GM12801 (cell line): Measurements from ENCODE around the gene SV2B.

Source experiments
- CTCF ChIP-seq: IDR thresholded peaks from one replicate; pipeline ENCODE4 v1.5.1; 2011; ENCODE audit warnings: control low read depth; ENCODE audit not compliant: insufficient read length; ENCODE audit errors: extremely low read depth

Gene SV2B

GRCh38 chr15:91209318-91209717 is 109.3 kb downstream of the SV2B start:
- no peak for TF ChIP-seq CTCF

GRCh38 chr15:91209726-91210125 is 109.7 kb downstream of the SV2B start:
- TF ChIP-seq CTCF: no peak

GRCh38 chr15:91214675-91215590 is 114.9 kb downstream of the SV2B start:
- TF ChIP-seq CTCF: no peak

GRCh38 chr15:91216000-91216399 is 115.9 kb downstream of the SV2B start:
- TF ChIP-seq CTCF: no peak

GRCh38 chr15:91219206-91219605 is 119.1 kb downstream of the SV2B start:
- no peak for TF ChIP-seq CTCF

- TF ChIP-seq CTCF: no peak
Measured at GRCh38 chr15:91222052-91222451, 122.0 kb downstream of the SV2B start.

GRCh38 chr15:91223863-91224262 is 123.8 kb downstream of the SV2B start:
- no peak for TF ChIP-seq CTCF
